GM12891 (cell line): ENCODE data around the gene RIC1.

ENCODE experiments used
- PAX5 ChIP-seq: IDR thresholded peaks from 2 replicates; pipeline ENCODE4 v1.6.1; 2011; ENCODE audit warnings: low read length, moderate library complexity, mild to moderate bottlenecking; ENCODE audit not compliant: insufficient read depth, severe bottlenecking
- POLR2A ChIP-seq: IDR thresholded peaks from 2 replicates; pipeline ENCODE4 v1.6.1; 2011; ENCODE audit warnings: low read depth, low read length, control low read depth
- POLR2AphosphoS5 ChIP-seq: IDR thresholded peaks from 2 replicates; pipeline ENCODE4 v1.6.1; 2011; ENCODE audit warnings: low read depth, low read length, control low read depth
- TAF1 ChIP-seq: IDR thresholded peaks from 2 replicates; pipeline ENCODE4 v1.6.1; 2011; ENCODE audit warnings: low read depth, low read length, control low read depth

GRCh38 chr9:5612185-5612530 lies 16.7 kb upstream of the RIC1 start:
- TF ChIP-seq POLR2A (no peak), PAX5 (no peak), TAF1 (no peak), POLR2AphosphoS5 (no peak)
